ENCODE measurements around the gene FOXO6.

FOXO6 gene

DNA sequence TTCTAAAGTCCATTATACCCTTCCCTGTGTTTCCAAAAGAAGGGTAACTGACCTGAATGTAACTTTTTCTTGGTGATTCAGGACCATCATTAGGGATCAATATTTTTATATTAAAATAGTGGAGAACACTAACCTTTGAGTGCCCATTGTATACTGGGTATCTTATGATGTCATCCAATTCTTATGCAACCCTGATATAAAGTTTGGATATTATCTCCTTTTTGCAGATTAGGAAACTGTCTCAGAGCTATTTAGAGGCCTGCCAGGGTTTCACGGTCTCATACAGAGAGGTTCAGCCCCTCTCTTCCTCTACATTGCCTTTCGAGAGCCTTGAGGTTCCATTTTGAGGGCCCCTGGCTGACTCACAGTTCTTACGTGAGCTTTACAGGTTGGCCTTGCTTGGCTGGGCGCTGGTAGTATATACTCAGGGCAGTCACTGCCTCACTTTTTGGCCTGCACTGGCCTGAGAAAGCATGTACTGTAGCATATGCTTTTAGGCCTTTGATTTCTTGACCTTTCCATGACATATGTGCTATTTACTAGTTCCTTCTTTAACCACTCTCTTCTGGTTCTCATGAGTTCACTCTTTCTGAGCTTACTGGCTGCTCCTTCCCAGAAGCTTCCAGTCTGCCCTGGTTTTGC, 15.7 kb upstream of the FOXO6 start (continued):
- TF ChIP-seq BACH2 (CRISPR knock-in tag; IDR thresholded peaks at IDR 0.05; ENCODE audit: borderline replicate concordance) (no peak), ARNTL (CRISPR knock-in tag; IDR thresholded peaks at IDR 0.05; ENCODE audit: borderline replicate concordance, low read depth) (no peak), ISL1 (CRISPR knock-in tag; IDR thresholded peaks at IDR 0.05) (no peak), ZC3H10 (CRISPR knock-in tag; IDR thresholded peaks at IDR 0.05) (no peak)
- TF ChIP-seq, protein P1, sequence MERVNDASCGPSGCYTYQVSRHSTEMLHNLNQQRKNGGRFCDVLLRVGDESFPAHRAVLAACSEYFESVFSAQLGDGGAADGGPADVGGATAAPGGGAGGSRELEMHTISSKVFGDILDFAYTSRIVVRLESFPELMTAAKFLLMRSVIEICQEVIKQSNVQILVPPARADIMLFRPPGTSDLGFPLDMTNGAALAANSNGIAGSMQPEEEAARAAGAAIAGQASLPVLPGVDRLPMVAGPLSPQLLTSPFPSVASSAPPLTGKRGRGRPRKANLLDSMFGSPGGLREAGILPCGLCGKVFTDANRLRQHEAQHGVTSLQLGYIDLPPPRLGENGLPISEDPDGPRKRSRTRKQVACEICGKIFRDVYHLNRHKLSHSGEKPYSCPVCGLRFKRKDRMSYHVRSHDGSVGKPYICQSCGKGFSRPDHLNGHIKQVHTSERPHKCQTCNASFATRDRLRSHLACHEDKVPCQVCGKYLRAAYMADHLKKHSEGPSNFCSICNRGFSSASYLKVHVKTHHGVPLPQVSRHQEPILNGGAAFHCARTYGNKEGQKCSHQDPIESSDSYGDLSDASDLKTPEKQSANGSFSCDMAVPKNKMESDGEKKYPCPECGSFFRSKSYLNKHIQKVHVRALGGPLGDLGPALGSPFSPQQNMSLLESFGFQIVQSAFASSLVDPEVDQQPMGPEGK (CRISPR knock-in tag; IDR thresholded peaks at IDR 0.05; ENCODE audit: borderline replicate concordance): no peak

DNA sequence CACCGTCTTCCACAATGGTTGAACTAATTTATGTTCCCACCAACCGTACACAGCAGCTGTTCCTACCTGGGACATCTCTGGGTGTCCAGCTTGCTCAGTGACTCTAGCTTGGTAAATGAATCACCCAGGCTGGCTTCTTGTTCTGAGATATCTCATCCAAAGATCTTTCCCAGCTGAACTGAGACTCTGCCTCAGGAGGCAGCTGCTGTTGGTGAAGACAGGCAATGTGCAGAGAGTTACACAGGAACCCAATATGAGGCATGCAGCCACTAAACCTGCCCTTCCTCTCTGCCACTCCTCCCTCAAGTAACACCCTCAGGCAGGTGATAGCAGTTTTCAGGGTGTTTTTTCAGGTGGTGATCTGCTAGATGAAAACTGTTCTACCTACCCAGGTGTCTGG, 14.0 kb upstream of the FOXO6 start:
- TF ChIP-seq ZFP30 (CRISPR knock-in tag; IDR thresholded peaks at IDR 0.05): no peak
- TF ChIP-seq SNAI2 (CRISPR knock-in tag; IDR thresholded peaks at IDR 0.05): no peak
- TF ChIP-seq, protein P2, sequence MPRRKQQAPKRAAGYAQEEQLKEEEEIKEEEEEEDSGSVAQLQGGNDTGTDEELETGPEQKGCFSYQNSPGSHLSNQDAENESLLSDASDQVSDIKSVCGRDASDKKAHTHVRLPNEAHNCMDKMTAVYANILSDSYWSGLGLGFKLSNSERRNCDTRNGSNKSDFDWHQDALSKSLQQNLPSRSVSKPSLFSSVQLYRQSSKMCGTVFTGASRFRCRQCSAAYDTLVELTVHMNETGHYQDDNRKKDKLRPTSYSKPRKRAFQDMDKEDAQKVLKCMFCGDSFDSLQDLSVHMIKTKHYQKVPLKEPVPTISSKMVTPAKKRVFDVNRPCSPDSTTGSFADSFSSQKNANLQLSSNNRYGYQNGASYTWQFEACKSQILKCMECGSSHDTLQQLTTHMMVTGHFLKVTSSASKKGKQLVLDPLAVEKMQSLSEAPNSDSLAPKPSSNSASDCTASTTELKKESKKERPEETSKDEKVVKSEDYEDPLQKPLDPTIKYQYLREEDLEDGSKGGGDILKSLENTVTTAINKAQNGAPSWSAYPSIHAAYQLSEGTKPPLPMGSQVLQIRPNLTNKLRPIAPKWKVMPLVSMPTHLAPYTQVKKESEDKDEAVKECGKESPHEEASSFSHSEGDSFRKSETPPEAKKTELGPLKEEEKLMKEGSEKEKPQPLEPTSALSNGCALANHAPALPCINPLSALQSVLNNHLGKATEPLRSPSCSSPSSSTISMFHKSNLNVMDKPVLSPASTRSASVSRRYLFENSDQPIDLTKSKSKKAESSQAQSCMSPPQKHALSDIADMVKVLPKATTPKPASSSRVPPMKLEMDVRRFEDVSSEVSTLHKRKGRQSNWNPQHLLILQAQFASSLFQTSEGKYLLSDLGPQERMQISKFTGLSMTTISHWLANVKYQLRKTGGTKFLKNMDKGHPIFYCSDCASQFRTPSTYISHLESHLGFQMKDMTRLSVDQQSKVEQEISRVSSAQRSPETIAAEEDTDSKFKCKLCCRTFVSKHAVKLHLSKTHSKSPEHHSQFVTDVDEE (CRISPR knock-in tag; IDR thresholded peaks at IDR 0.05): no peak
- TF ChIP-seq ESRRG (CRISPR knock-in tag; IDR thresholded peaks at IDR 0.05): no peak
- TF ChIP-seq, protein P3, sequence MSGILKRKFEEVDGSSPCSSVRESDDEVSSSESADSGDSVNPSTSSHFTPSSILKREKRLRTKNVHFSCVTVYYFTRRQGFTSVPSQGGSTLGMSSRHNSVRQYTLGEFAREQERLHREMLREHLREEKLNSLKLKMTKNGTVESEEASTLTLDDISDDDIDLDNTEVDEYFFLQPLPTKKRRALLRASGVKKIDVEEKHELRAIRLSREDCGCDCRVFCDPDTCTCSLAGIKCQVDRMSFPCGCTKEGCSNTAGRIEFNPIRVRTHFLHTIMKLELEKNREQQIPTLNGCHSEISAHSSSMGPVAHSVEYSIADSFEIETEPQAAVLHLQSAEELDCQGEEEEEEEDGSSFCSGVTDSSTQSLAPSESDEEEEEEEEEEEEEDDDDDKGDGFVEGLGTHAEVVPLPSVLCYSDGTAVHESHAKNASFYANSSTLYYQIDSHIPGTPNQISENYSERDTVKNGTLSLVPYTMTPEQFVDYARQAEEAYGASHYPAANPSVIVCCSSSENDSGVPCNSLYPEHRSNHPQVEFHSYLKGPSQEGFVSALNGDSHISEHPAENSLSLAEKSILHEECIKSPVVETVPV (CRISPR knock-in tag; IDR thresholded peaks at IDR 0.05): no peak
- no peak for TF ChIP-seq ISL1 (CRISPR knock-in tag; IDR thresholded peaks at IDR 0.05)
- TF ChIP-seq CSDC2 (CRISPR knock-in tag; IDR thresholded peaks at IDR 0.05): no peak
- no peak for TF ChIP-seq TOX (CRISPR knock-in tag; IDR thresholded peaks at IDR 0.05; ENCODE audit: borderline replicate concordance)
- no peak for TF ChIP-seq BACH2 (CRISPR knock-in tag; IDR thresholded peaks at IDR 0.05; ENCODE audit: borderline replicate concordance)
- no peak for TF ChIP-seq ZFP3 (CRISPR knock-in tag; IDR thresholded peaks at IDR 0.05)
- no peak for TF ChIP-seq ZNF8 (CRISPR knock-in tag; IDR thresholded peaks at IDR 0.05)
- no peak for TF ChIP-seq ZC3H10 (CRISPR knock-in tag; IDR thresholded peaks at IDR 0.05)
- TF ChIP-seq RARB (CRISPR knock-in tag; IDR thresholded peaks at IDR 0.05): no peak
- no peak for ATAC-seq

DNA sequence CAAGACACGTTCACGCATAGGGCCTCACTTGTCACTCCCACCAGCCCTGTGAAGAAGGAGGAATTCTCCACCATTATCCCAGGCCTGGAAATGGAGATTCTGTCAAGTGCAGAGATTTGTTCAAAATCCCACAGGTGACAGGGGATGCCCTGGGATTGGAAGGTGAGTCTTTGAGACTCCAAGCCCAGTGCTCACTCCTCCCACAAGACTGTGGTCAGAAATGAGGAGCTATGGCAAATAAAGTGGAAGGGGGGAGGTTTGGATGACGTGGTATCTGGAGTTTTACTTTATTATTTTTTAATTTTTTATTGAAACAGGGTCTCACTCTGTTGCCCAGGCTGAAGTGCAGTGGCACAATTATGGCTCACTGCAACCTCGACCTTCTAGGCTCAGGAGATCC, 12.8 kb upstream of the FOXO6 start:
- no peak for ATAC-seq
- TF ChIP-seq ZC3H10 (CRISPR knock-in tag; IDR thresholded peaks at IDR 0.05) (no peak), ARNTL (CRISPR knock-in tag; IDR thresholded peaks at IDR 0.05; ENCODE audit: borderline replicate concordance, low read depth) (no peak), ZFP3 (CRISPR knock-in tag; IDR thresholded peaks at IDR 0.05) (no peak), ESRRG (CRISPR knock-in tag; IDR thresholded peaks at IDR 0.05) (no peak), ZFP30 (CRISPR knock-in tag; IDR thresholded peaks at IDR 0.05) (no peak), BACH2 (CRISPR knock-in tag; IDR thresholded peaks at IDR 0.05; ENCODE audit: borderline replicate concordance) (no peak), GLIS3 (CRISPR knock-in tag; IDR thresholded peaks at IDR 0.05) (no peak), SNAI2 (CRISPR knock-in tag; IDR thresholded peaks at IDR 0.05) (no peak), ZNF8 (CRISPR knock-in tag; IDR thresholded peaks at IDR 0.05) (no peak), TOX (CRISPR knock-in tag; IDR thresholded peaks at IDR 0.05; ENCODE audit: borderline replicate concordance) (no peak), PPARA (CRISPR knock-in tag; IDR thresholded peaks at IDR 0.05; ENCODE audit: borderline replicate concordance) (no peak), OSR1 (CRISPR knock-in tag; IDR thresholded peaks at IDR 0.05) (no peak), ZNF70 (CRISPR knock-in tag; IDR thresholded peaks at IDR 0.05) (no peak)
- TF ChIP-seq, protein P2 (CRISPR knock-in tag; IDR thresholded peaks at IDR 0.05): no peak
- TF ChIP-seq, protein P1 (CRISPR knock-in tag; IDR thresholded peaks at IDR 0.05; ENCODE audit: borderline replicate concordance): no peak
